HuH-7 (cell line): ENCODE data around the gene LRRC14B.
"Not testable (repeated sequence)": the region's sequence is repeated elsewhere in the genome, so short reads cannot be mapped to it uniquely, and the experiment has no call there.

Source experiments
- DNase-seq: peaks from one replicate; pipeline ENCODE4 v3.0.0; 2011; ENCODE audit warnings: low spot score

The LRRC14B gene

DNA sequence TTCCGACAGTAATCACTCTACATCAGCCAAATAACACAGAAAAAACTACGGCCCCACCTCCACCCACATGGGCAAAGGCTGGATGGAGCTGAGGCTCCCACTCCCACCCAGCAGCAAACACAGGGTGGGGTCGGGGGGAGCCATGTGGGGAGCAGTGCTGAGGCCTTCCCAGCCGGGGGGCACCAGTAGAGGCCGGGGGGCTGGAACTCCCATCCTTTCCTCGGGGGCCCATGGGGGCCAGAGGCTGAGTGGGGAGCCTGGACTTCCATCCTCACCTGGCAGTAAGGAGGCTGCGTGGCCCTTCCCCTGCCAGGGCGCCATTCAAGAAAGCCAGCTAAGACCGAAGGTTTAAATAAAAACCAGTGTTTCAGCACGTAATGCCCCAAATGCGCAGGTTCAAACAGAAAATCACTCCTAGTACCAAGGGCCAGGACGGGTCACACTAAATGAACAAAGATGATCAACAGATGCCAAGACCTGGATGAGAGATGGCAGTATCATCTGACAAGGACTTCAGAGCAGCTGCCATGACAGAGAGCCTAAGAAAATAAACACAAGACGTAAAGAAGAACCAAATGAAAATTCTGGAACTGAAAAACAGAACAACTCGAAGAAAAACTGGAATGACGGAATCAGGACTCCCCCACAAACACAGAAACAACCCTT, 17.3 kb downstream of the LRRC14B start:
- no peak for DNase-seq

DNA sequence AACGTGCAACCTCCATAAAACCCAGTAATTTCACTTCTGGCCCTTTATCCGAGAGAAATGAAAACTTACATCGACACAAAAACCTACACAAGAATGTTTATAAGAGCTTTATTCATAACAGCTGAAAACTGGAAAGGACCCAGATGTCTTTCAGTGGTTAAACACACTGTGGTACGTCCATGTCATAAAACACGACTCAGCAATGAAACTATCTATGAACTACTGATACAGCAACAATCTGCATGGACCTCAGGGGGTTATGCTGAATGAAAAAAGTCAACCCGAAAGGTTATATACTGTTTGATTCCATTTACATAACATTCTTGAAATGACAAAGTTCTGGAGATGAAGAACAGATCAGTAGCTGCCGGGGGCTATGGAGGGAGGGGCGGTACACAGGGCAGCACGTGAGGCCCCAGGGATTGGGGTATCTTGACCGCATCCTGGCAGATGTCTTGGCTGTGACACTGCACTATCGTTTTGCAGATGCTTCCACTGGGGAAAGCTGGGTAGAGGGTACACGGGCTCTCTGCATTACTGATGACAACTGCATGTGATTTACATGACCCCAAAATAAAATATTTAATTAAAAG, 22.6 kb downstream of the LRRC14B start:
- no peak for DNase-seq

GRCh38 chr5:215256-215655, 24.0 kb downstream of the LRRC14B start:
- not testable (repeated sequence) for DNase-seq

- DNase-seq, result not testable (repeated sequence)
Observed at GRCh38 chr5:216076-216475, 24.8 kb downstream of the LRRC14B start.

DNA sequence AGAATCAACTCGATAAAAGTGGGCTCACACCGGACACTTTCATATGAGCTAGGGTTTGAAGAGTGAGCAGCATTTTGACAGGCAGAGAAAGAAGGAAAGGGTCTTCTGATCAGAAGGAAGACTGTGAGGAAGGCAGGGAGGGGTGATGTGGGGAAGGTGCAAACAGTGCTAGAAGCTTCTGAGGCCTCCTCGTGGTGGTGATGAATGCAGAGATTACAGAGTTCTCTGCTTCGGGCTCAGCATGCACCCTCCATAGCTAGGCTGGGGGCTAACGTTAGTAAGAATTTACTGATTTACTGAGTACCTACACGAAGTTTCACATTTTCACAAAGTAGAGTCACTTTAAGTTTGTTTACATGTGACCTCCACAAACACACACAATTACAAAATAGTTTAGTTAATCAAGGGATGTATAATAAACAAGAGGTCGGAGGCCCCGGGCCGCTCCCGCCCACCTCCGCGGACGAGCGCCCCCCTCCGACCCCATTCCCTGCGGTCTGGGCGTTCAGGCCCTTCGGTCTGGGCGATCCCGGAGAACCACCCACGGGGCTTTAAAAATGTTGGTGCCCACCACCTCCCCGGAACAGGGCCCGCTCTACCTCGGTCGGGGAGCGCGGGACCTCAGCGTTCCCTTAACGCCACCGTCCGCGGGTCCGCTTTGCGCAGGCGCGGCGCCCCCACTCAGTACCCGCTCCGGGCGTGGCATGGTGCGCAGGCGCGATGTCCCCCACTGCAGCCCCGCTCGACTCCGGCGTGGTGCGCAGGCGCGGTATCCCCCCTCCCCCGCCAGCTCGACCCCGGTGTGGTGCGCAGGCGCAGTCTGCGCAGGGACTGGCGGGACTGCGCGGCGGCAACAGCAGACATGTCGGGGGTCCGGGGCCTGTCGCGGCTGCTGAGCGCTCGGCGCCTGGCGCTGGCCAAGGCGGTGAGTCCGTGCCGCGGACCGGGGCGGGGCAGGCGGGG, 26.5 kb downstream of the LRRC14B start, which contains the start of the genes CCDC127 and SDHA:
TSS of gene CCDC127 (minus strand) at position 660 of the 963 bp plus-strand sequence. CDS start 1,304 bp downstream, outside the sequence.
TSS of gene SDHA (plus strand) at position 827 of the 963 bp plus-strand sequence. CDS start at position 863, 36 bp downstream.
- DNase-seq, result peak; percentile 100

- DNase-seq, result no peak
Observed at GRCh38 chr5:218457-219291, 27.4 kb downstream of the LRRC14B start.

GRCh38 chr5:219460-219863, 28.2 kb downstream of the LRRC14B start:
- no peak for DNase-seq

DNA sequence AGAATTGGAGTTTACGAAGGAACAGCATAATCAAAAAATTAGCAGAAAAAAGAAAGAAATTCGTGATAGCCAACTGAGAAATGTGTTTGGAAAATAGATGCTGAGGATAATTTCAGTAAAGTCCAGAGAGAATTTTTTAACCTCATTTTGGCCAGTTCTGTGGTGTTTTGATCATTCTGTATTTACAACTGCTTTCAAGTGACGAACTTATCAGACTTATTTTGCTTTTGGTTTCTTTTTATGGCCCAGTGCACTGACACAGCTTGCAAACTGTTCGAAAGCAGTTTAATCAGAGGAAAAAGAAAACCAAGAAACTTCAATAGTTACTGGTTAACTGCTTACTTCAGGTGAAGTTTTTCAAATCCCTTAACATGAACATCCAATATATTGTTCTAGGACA, 28.7 kb downstream of the LRRC14B start:
- no peak for DNase-seq

GRCh38 chr5:222951-223715, 31.8 kb downstream of the LRRC14B start:
- DNase-seq, result not testable (repeated sequence)

- no peak for DNase-seq
Observed at GRCh38 chr5:223791-224190, 32.5 kb downstream of the LRRC14B start.

DNA sequence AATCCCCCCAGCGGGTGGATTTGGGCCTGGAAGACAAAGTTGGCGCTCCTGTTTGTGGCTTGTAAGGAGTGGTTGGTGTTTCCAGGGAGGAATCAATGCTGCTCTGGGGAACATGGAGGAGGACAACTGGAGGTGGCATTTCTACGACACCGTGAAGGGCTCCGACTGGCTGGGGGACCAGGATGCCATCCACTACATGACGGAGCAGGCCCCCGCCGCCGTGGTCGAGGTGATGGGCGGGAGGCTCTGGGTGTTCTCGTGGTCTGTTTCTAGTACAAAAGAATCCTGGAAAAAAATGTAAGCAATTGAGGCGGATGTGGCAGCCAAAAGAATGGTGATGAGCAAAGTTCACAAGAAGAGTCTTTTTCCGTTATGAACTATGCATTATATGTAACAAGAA, 34.0 kb downstream of the LRRC14B start:
- DNase-seq, result no peak

- DNase-seq, result not testable (repeated sequence)
Observed at GRCh38 chr5:227375-227774, 36.1 kb downstream of the LRRC14B start.

GRCh38 chr5:228886-229285, 37.6 kb downstream of the LRRC14B start:
- no peak for DNase-seq

- no peak for DNase-seq
Observed at GRCh38 chr5:230711-231110, 39.4 kb downstream of the LRRC14B start.

GRCh38 chr5:231661-232060, 40.4 kb downstream of the LRRC14B start:
- DNase-seq, result no peak

DNA sequence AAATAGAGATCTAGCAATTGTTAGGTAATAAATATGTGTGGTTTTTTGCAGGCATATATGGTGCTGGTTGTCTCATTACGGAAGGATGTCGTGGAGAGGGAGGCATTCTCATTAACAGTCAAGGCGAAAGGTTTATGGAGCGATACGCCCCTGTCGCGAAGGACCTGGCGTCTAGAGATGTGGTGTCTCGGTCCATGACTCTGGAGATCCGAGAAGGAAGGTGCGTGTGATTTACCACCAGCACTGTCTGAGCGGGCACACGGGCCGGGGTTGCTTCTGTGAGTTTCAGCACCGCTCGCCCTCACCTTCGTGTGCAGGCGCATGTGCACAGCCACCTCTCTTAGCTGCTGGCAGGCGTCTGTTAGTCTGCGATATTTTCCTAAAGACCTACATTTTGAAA, 42.1 kb downstream of the LRRC14B start:
- DNase-seq, result not testable (repeated sequence)

DNA sequence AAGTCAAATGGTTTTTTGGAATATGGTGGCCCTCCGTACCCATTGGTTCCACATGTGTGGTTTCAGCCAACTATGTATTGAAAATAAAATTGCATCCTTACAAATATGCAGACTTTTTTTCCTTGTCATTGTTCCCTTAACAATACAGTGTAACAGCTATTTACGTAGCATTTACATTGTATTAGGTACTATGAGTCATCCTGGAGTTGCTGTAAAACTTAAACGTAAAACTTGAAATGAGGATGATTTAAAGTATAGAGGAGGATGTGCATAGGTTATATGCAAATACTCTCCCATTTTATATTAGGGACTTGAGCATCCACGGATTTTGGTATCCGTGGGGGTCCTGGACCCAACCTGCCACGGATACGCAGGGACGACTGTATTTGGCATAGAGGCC, 43.2 kb downstream of the LRRC14B start:
- DNase-seq, result no peak

GRCh38 chr5:235527-235926, 44.2 kb downstream of the LRRC14B start:
- DNase-seq, result not testable (repeated sequence)

GRCh38 chr5:237931-238330, 46.6 kb downstream of the LRRC14B start:
- not testable (repeated sequence) for DNase-seq

GRCh38 chr5:240550-240949, 49.3 kb downstream of the LRRC14B start:
- DNase-seq, result not testable (repeated sequence)
